IPS DF 6.9 (cell line): Measurements from ENCODE around the gene NEIL3.
A peak's percentile ranks its signal among the peaks of the same experiment; 100 is the strongest.

ENCODE experiments used
- DNase-seq: peaks from one replicate; pipeline ENCODE4 v3.0.0-alpha.2; 2013; ENCODE audit warnings: low read depth, low spot score
- H3K27ac ChIP-seq: one replicate; pipeline ENCODE4 v1.5.1; 2013; ENCODE audit warnings: low read length, control low read depth
- H3K27me3 ChIP-seq: 2 replicates; pipeline ENCODE4 v1.6.1; 2013; ENCODE audit warnings: mild to moderate bottlenecking, low read length; ENCODE audit not compliant: control insufficient read depth, insufficient read depth
- H3K36me3 ChIP-seq: 2 replicates; pipeline ENCODE4 v1.6.1; 2013; ENCODE audit warnings: low read length; ENCODE audit not compliant: control insufficient read depth, insufficient read depth
- H3K4me1 ChIP-seq: 2 replicates; pipeline ENCODE4 v1.6.1; 2013; ENCODE audit warnings: low read length; ENCODE audit not compliant: control insufficient read depth, insufficient read depth
- H3K4me3 ChIP-seq: 2 replicates; pipeline ENCODE4 v1.5.1; 2013; ENCODE audit warnings: mild to moderate bottlenecking, low read length
- H3K9me3 ChIP-seq: 2 replicates; pipeline ENCODE4 v1.6.1; 2013; ENCODE audit warnings: low read length, inconsistent platforms; ENCODE audit not compliant: control insufficient read depth, insufficient read depth
- WGBS: extraction: QIAGEN DNeasy Blood & Tissue Kit; methylation state at CpG from one replicate; pipeline ENCODE4 v1.1.7; 2013; ENCODE audit warnings: mixed read lengths, missing lambda C conversion rate; ENCODE audit not compliant: insufficient read length, insufficient coverage; 5-methylcytosine and 5-hydroxymethylcytosine counted together

NEIL3 gene

GRCh38 chr4:177309522-177310371 lies at the start of gene NEIL3:
TSS of gene NEIL3 (plus strand) at chr4:177309874. CDS start at chr4:177309954, 80 bp downstream.
- Histone ChIP-seq H3K9me3 (no peaks in the 10 kb centered on the region), H3K36me3 (no peaks in the 10 kb centered on the region), H3K27me3 (no peaks in the 10 kb centered on the region), H3K27ac (no peak within 1 kb of the TSS), H3K4me1 (no peaks in the 10 kb centered on the region), H3K4me3 (peak within 1 kb of the TSS; percentile 48; the same call in 1 of the 2 replicates)
- DNase-seq: peak; percentile 75
- no CpG with 5 or more reads among the region's 52 CpGs for WGBS

- WGBS: no CpG with 5 or more reads among the region's 7 CpGs
- Histone ChIP-seq H3K27ac (no peak overlapping the region), H3K27me3 (no peaks in the 10 kb centered on the region), H3K4me3 (no peak overlapping the region), H3K9me3 (no peaks in the 10 kb centered on the region), H3K4me1 (no peaks in the 10 kb centered on the region), H3K36me3 (no peaks in the 10 kb centered on the region)
- DNase-seq: no peak
Measured at GRCh38 chr4:177263818-177264217, 45.9 kb upstream of the NEIL3 start.

- Histone ChIP-seq H3K9me3 (no peaks in the 10 kb centered on the region), H3K27ac (no peak overlapping the region), H3K4me3 (no peak overlapping the region), H3K4me1 (no peaks in the 10 kb centered on the region), H3K27me3 (no peaks in the 10 kb centered on the region), H3K36me3 (no peaks in the 10 kb centered on the region)
- no CpG with 5 or more reads among the region's 2 CpGs for WGBS
- no peak for DNase-seq
Measured at GRCh38 chr4:177264788-177265422, 44.8 kb upstream of the NEIL3 start.

GRCh38 chr4:177265729-177266128 lies 43.9 kb upstream of the NEIL3 start:
- H3K27ac ChIP-seq: no peak overlapping the region
- H3K36me3 ChIP-seq: no peaks in the 10 kb centered on the region
- DNase-seq: no peak
- no peaks in the 10 kb centered on the region for H3K27me3 ChIP-seq
- no peaks in the 10 kb centered on the region for H3K9me3 ChIP-seq
- WGBS: no CpG with 5 or more reads among the region's 3 CpGs
- no peaks in the 10 kb centered on the region for H3K4me1 ChIP-seq
- no peak overlapping the region for H3K4me3 ChIP-seq

GRCh38 chr4:177266506-177266905 lies 43.2 kb upstream of the NEIL3 start:
- no peak overlapping the region for H3K4me3 ChIP-seq
- H3K27ac ChIP-seq: no peak overlapping the region
- H3K9me3 ChIP-seq: no peaks in the 10 kb centered on the region
- no peaks in the 10 kb centered on the region for H3K4me1 ChIP-seq
- no CpG with 5 or more reads among the region's 1 CpG for whole genome bisulfite sequencing
- no peaks in the 10 kb centered on the region for H3K27me3 ChIP-seq
- no peak for DNase-seq
- no peaks in the 10 kb centered on the region for H3K36me3 ChIP-seq

- no peaks in the 10 kb centered on the region for H3K36me3 ChIP-seq
- H3K27me3 ChIP-seq: no peaks in the 10 kb centered on the region
- no peaks in the 10 kb centered on the region for H3K9me3 ChIP-seq
- H3K4me1 ChIP-seq: no peaks in the 10 kb centered on the region
- no peak for DNase-seq
- H3K4me3 ChIP-seq: no peak overlapping the region
- WGBS: no CpG with 5 or more reads among the region's 3 CpGs
- H3K27ac ChIP-seq: no peak overlapping the region
Measured at GRCh38 chr4:177267911-177268310, 41.8 kb upstream of the NEIL3 start.

GRCh38 chr4:177271091-177271490 lies 38.6 kb upstream of the NEIL3 start:
- no peak overlapping the region for H3K4me3 ChIP-seq
- no CpG with 5 or more reads among the region's 1 CpG for WGBS
- no peaks in the 10 kb centered on the region for H3K27me3 ChIP-seq
- H3K9me3 ChIP-seq: no peaks in the 10 kb centered on the region
- DNase-seq: no peak
- H3K4me1 ChIP-seq: no peaks in the 10 kb centered on the region
- H3K27ac ChIP-seq: no peak overlapping the region
- no peaks in the 10 kb centered on the region for H3K36me3 ChIP-seq

GRCh38 chr4:177271915-177272766 lies 37.5 kb upstream of the NEIL3 start:
- no peak for DNase-seq
- Histone ChIP-seq H3K27ac (no peak overlapping the region), H3K9me3 (no peaks in the 10 kb centered on the region), H3K4me3 (no peak overlapping the region), H3K36me3 (no peaks in the 10 kb centered on the region), H3K27me3 (no peaks in the 10 kb centered on the region), H3K4me1 (no peaks in the 10 kb centered on the region)
- no CpG with 5 or more reads among the region's 10 CpGs for WGBS

- no peaks in the 10 kb centered on the region for H3K36me3 ChIP-seq
- no peak overlapping the region for H3K27ac ChIP-seq
- H3K4me1 ChIP-seq: no peaks in the 10 kb centered on the region
- no CpG with 5 or more reads among the region's 4 CpGs for WGBS
- H3K27me3 ChIP-seq: no peaks in the 10 kb centered on the region
- no peak overlapping the region for H3K4me3 ChIP-seq
- DNase-seq: no peak
- H3K9me3 ChIP-seq: no peaks in the 10 kb centered on the region; the same call in 1 of the 2 replicates
Measured at GRCh38 chr4:177275999-177276398, 33.7 kb upstream of the NEIL3 start.

- no CpG with 5 or more reads among the region's 4 CpGs for WGBS
Measured at GRCh38 chr4:177281351-177281909, 28.2 kb upstream of the NEIL3 start.

More at GRCh38 chr4:177281351-177281909, 28.2 kb upstream of the NEIL3 start:
- no peak overlapping the region for H3K4me3 ChIP-seq
- DNase-seq: no peak
- no peak overlapping the region for H3K27ac ChIP-seq
- H3K4me1 ChIP-seq: no peaks in the 10 kb centered on the region
- H3K27me3 ChIP-seq: no peaks in the 10 kb centered on the region
- no peaks in the 10 kb centered on the region; the same call in 1 of the 2 replicates for H3K9me3 ChIP-seq
- no peaks in the 10 kb centered on the region for H3K36me3 ChIP-seq
